Cardiac fibroblast (primary cell): ENCODE measurements around the gene TLK1.

Experiments used
- DNase-seq, 2 donors: peaks; one replicate each; pipeline versions ENCODE4 v3.0.0 to v3.0.0-alpha.2; 2010; ENCODE audit warnings: low read depth in 2 of 2
- H3K4me3 ChIP-seq, 2 donors: replicated peaks in 1 of 2; 1 replicate in 1 of 2; 2 replicates in 1 of 2; pipeline ENCODE4 v1.5.1; 2011; ENCODE audit warnings: low read depth in 2 of 2, low read length in 2 of 2, mild to moderate bottlenecking in 2 of 2, moderate library complexity in 1 of 2
- TF ChIP-seq, protein P1 (sequence below): IDR thresholded peaks from one replicate; pipeline ENCODE4 v1.5.1; 2011; ENCODE audit warnings: low read depth, mild to moderate bottlenecking, low read length, inconsistent platforms

Gene TLK1

DNA sequence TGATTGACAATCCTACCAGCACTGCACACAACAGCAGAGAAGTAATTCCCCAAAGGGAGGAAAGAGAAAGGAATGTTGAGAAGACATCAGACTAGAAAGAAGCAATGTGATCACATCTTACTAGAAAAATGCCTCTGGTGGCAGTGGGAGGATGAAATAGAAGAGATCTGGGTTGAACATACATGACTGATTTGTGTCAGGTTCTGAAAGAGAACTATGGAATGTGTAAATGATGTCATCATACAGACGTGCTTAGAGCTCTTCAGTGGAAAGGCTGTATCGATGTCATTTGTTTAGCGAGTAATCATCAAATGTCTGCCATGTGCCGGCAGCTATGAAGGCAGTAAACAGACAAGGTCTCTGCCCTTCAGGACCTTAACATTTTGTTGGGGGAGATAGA is 206.8 kb downstream of the TLK1 start:
- peak in 1 of 2 donors; percentile 25 for DNase-seq
- TF ChIP-seq, protein P1, sequence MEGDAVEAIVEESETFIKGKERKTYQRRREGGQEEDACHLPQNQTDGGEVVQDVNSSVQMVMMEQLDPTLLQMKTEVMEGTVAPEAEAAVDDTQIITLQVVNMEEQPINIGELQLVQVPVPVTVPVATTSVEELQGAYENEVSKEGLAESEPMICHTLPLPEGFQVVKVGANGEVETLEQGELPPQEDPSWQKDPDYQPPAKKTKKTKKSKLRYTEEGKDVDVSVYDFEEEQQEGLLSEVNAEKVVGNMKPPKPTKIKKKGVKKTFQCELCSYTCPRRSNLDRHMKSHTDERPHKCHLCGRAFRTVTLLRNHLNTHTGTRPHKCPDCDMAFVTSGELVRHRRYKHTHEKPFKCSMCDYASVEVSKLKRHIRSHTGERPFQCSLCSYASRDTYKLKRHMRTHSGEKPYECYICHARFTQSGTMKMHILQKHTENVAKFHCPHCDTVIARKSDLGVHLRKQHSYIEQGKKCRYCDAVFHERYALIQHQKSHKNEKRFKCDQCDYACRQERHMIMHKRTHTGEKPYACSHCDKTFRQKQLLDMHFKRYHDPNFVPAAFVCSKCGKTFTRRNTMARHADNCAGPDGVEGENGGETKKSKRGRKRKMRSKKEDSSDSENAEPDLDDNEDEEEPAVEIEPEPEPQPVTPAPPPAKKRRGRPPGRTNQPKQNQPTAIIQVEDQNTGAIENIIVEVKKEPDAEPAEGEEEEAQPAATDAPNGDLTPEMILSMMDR: no peak
- H3K4me3 ChIP-seq: no peak overlapping the region

DNA sequence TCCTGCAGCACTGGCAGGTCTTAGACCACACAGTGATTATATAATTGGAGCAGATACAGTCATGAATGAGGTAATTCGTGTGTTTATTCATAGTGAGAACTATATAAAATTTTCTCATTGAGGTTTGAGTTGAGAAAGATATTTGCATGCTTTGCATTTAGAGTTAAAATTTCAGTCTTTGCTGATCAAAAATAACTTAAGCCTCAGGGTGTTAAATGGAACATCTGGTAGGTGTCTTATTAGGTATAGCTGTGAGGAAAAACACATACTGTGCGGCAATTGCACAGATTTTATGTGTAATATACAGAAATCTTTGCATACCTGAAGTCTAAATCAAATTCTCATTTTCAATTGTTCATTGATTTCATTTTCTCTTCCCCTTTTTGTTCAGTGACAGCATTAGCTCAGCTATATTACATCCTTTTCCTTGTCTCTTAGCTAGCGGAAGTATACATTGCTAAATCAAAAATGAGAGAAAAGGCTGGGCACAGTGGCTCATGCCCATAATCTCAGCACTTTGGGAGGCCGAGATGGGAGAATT is 210.4 kb downstream of the TLK1 start:
- TF ChIP-seq, protein P1: no peak
- DNase-seq: no peak
- no peak overlapping the region for H3K4me3 ChIP-seq

DNA sequence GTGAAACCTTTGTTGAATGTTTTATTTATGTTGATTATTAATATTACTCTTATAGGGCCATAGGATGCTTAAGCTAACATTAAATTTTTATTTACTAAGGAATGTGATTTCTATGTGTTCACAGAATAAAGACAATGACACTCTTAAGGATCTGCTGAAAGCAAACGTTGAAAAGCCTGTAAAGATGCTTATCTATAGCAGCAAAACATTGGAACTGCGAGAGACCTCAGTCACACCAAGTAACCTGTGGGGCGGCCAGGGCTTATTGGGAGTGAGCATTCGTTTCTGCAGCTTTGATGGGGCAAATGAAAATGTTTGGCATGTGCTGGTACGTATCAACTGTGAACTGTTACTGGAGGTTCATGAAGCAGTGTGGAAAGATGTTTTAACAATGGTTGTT is 211.3 kb downstream of the TLK1 start:
- no peak overlapping the region for H3K4me3 ChIP-seq
- no peak for DNase-seq
- TF ChIP-seq, protein P1: no peak

DNA sequence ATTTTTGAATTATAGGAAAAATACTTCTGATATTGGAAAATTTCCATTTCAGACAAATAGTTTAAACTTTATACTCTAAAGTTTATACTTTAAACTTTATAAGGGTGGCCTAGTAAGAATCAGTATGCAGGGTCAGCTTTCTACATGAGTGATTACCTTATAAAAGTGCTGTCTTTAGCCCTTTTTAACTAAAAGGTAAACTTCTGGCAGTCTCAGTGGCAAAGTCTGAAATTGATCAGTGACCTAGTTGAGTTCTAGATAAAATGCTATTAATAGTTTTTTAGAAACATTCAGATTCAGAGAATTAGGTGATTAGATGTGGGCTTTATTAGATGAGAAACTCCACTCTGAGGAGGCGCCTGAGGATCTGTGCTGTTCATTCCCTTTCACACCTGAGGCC is 216.1 kb downstream of the TLK1 start:
- H3K4me3 ChIP-seq: no peak overlapping the region
- TF ChIP-seq, protein P1: no peak
- DNase-seq: no peak

DNA sequence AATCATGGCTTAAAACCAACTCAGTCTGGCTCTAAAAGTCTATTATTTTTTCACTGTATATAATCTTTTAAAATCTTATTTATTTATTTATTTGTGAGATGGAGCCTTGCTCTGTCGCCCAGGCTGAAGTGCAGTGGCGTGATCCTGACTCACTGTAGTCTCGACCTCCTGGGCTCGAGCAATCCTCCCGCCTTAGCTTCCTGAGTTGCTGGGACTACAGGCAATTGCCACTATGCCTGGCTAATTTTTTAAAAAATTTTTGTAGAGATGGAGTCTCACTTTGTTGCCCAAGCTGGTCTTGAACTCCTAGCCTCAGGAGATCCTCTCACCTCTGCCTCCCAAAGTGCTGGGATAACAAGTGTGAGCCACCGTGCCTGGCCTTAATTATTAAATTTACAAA is 217.1 kb downstream of the TLK1 start:
- TF ChIP-seq, protein P1: no peak
- DNase-seq: no peak
- no peak overlapping the region for H3K4me3 ChIP-seq

DNA sequence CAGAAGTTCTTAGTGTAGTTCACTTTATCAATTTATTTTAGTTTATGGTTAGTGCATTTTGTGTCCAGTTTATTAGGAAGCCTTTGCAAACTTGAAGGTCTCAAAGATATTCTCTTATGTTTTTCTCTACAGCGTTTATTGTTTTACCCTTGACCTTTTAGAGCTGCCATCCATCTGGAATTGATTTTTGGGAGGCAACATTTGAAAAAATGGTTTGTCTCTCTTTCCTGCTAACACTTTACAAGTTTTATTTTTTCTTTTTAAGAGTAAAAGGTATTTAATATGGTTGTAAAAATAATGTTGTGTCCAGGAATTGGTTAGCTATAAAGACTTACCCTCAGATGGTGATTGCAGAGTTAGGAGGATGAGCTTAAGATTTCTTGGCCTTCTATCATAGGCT is 217.7 kb downstream of the TLK1 start:
- TF ChIP-seq, protein P1: no peak
- H3K4me3 ChIP-seq: no peak overlapping the region
- DNase-seq: no peak

DNA sequence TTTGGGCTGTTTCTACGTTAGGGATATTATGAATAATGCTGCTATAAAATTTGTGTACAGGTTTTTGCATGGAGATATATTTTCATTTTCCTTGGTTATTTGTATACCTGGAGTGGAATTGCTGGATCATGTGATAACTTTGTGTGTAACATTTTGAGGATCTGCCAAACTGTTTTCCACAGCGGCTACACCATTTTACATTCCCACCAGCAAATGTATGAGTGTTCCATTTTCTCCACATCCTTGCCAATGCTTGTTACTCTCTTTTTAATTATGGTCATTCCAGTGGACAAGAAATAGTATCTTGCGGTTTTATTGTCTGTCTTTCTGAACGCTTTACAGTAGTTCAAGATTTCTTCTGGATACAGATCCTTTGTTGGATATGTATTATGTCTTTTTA is 218.1 kb downstream of the TLK1 start:
- no peak for DNase-seq
- TF ChIP-seq, protein P1: no peak

More for the DNA sequence above, 218.1 kb downstream of the TLK1 start:
- no peak overlapping the region for H3K4me3 ChIP-seq
